OCI-LY7 (cell line): ENCODE measurements around the gene SMC5. TPM values are rescaled to one million over a fixed set of nuclear protein-coding genes. Genes with fewer than 3 reads are reported as not detected.

Source experiments
- BruUV-seq: library from RNA; stranded (reverse); fragments of 400-500 nt; replicated peaks from 2 replicates; lab custom pipeline; 2021; lab: Mats Ljungman, UMichigan
- CTCF ChIA-PET: fragments of 300-600 bp; sonication (Branson Sonifier 250); formaldehyde crosslinking; loops from one replicate; lab custom pipeline; 2022; ENCODE audit warnings: antibody characterized with exemption; ENCODE audit not compliant: unreplicated experiment; lab: Charles Lee
- POLR2A ChIA-PET: fragments of 300-600 bp; sonication (Branson Sonifier 250); formaldehyde crosslinking; loops from one replicate; lab custom pipeline; 2022; ENCODE audit warnings: antibody characterized with exemption; lab: Charles Lee
- DNase-seq: peaks from one replicate; pipeline ENCODE4 v3.0.0-alpha.2; 2015; ENCODE audit warnings: low spot score
- H2AFZ ChIP-seq: fragments of 200-600 bp; sonication (generic), shearing (Covaris generic); 2 replicates; pipeline ENCODE4 v1.6.1; 2014; ENCODE audit warnings: mild to moderate bottlenecking, antibody characterized with exemption, low read length, moderate library complexity
- H3K27ac ChIP-seq: fragments of 200-600 bp; sonication (generic); 2 replicates; pipeline ENCODE4 v1.5.1; 2014; ENCODE audit warnings: mixed run types, low read depth, mild to moderate bottlenecking, moderate library complexity, low read length, inconsistent platforms; ENCODE audit not compliant: poor library complexity, severe bottlenecking
- H3K36me3 ChIP-seq: fragments of 200-600 bp; sonication (generic); 2 replicates; pipeline ENCODE4 v1.6.1; 2014; ENCODE audit warnings: mild to moderate bottlenecking, antibody characterized with exemption, low read length, moderate library complexity, mixed read lengths; ENCODE audit not compliant: insufficient read depth
- H3K4me1 ChIP-seq: fragments of 200-600 bp; sonication (generic); 2 replicates; pipeline ENCODE4 v1.5.1; 2014; ENCODE audit warnings: mild to moderate bottlenecking, low read length; ENCODE audit not compliant: insufficient read depth, poor library complexity, severe bottlenecking
- H3K4me2 ChIP-seq: fragments of 200-600 bp; sonication (generic); 2 replicates; pipeline ENCODE4 v1.6.1; 2014; ENCODE audit warnings: mild to moderate bottlenecking, low read length
- H3K4me3 ChIP-seq: fragments of 200-600 bp; sonication (generic); 2 replicates; pipeline ENCODE4 v1.5.1; 2014; ENCODE audit warnings: mild to moderate bottlenecking, low read depth, low read length; ENCODE audit not compliant: poor library complexity, severe bottlenecking
- H3K79me2 ChIP-seq: fragments of 200-600 bp; sonication (generic); 2 replicates; pipeline ENCODE4 v1.6.1; 2016; ENCODE audit warnings: low read depth, mild to moderate bottlenecking, low read length, moderate library complexity, mixed read lengths; ENCODE audit not compliant: insufficient read depth
- H3K9me2 ChIP-seq: fragments of 200-600 bp; sonication (generic); 2 replicates; pipeline ENCODE4 v1.6.1; 2016; ENCODE audit warnings: mild to moderate bottlenecking, low read length, mixed read lengths; ENCODE audit not compliant: insufficient read depth
- H3K9me3 ChIP-seq: fragments of 200-600 bp; sonication (generic); 2 replicates; pipeline ENCODE4 v1.6.1; 2014; ENCODE audit warnings: mild to moderate bottlenecking, mixed run types, low read length, mixed read lengths
- H4K20me1 ChIP-seq: fragments of 200-600 bp; sonication (generic); 2 replicates; pipeline ENCODE4 v1.6.1; 2014; ENCODE audit warnings: mild to moderate bottlenecking, antibody characterized with exemption, low read length, moderate library complexity, mixed read lengths; ENCODE audit not compliant: insufficient read depth
- EZH2phosphoT487 ChIP-seq: fragments of 200-600 bp; sonication (generic); IDR thresholded peaks from 2 replicates; pipeline ENCODE4 v1.6.1; 2018; ENCODE audit warnings: low read depth, borderline replicate concordance, mild to moderate bottlenecking, mixed run types, antibody characterized with exemption, low read length, moderate library complexity, mixed read lengths
- intact Hi-C: fragments of 100-400 bp; cut with micrococcal nuclease; formaldehyde crosslinking; loops from one replicate; pipeline ENCODE4 v1.10.0; 2022; ENCODE audit not compliant: unreplicated experiment
- total RNA-seq, 2 experiments: library from RNA; depleted of rRNA in 1 of 2; stranded (reverse); fragments of >200 nt in 1 of 2; shearing (Covaris generic) in 1 of 2; gene quantifications; 2 replicates each; pipeline ENCODE4 v1.2.3, GENCODE V29; 2014 to 2022
- TF ChIP-seq, protein P1 (sequence below): fragments of 200-600 bp; sonication (generic); conservative IDR thresholded peaks from 2 replicates; pipeline ENCODE4 v1.5.1; 2014; ENCODE audit warnings: mild to moderate bottlenecking, antibody characterized with exemption, low read length, moderate library complexity, mixed read lengths

SMC5 gene
- total RNA-seq, 2 experiments from 2014 or later, result 38.9 to 42.0 TPM

DNA sequence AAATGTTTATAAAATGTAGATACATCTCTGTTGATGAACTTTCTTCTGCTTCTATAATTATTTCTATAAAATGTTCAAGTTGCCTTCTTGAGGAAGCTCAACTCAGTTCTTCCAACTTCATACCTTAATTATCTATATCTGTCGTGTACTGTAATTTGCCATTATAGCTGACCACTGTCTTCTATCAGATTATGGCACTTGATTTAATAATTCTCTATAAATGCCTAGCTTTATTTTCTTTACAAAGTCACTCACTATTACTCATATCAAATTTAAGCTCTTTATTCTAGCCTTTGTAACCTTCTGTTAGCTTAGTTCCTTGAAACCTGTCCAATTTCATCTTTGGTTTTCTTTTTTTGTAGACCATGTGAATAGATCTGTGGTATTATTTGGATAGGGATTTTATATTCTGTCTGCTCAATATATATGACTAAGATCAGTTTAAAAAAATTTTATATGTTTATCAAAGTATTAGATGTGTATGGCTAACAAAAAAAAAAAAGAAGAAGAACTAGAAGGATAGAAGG, 39.5 kb downstream of the SMC5 start:
- no peaks in the 10 kb centered on the region for H3K79me2 ChIP-seq
- ChIA-PET POLR2A (interaction anchor here (0.5 to 1.0 kb wide), 3 partner anchors 13 to 206 kb away, joined by 3 read pairs; no protein-coding TSS in a partner anchor), CTCF (no interaction called here)
- peaks cover 89% of the 10 kb centered on the region for H3K36me3 ChIP-seq
- H4K20me1 ChIP-seq, result no peaks in the 10 kb centered on the region
- no peaks in the 10 kb centered on the region for H3K9me2 ChIP-seq
- no peaks in the 10 kb centered on the region for H3K4me1 ChIP-seq
- H3K4me2 ChIP-seq, result no peak overlapping the region
- DNase-seq, result no peak
- no peak for TF ChIP-seq EZH2phosphoT487
- TF ChIP-seq, protein P1, sequence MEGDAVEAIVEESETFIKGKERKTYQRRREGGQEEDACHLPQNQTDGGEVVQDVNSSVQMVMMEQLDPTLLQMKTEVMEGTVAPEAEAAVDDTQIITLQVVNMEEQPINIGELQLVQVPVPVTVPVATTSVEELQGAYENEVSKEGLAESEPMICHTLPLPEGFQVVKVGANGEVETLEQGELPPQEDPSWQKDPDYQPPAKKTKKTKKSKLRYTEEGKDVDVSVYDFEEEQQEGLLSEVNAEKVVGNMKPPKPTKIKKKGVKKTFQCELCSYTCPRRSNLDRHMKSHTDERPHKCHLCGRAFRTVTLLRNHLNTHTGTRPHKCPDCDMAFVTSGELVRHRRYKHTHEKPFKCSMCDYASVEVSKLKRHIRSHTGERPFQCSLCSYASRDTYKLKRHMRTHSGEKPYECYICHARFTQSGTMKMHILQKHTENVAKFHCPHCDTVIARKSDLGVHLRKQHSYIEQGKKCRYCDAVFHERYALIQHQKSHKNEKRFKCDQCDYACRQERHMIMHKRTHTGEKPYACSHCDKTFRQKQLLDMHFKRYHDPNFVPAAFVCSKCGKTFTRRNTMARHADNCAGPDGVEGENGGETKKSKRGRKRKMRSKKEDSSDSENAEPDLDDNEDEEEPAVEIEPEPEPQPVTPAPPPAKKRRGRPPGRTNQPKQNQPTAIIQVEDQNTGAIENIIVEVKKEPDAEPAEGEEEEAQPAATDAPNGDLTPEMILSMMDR, result no peak
- no peaks in the 10 kb centered on the region; the same call in 1 of the 2 replicates for H3K9me3 ChIP-seq
- no peak overlapping the region for H2AFZ ChIP-seq
- intact Hi-C loops, result no loop called here
- no peak overlapping the region for H3K4me3 ChIP-seq
- no TSS peak for BruUV-seq
- no peak overlapping the region for H3K27ac ChIP-seq

DNA sequence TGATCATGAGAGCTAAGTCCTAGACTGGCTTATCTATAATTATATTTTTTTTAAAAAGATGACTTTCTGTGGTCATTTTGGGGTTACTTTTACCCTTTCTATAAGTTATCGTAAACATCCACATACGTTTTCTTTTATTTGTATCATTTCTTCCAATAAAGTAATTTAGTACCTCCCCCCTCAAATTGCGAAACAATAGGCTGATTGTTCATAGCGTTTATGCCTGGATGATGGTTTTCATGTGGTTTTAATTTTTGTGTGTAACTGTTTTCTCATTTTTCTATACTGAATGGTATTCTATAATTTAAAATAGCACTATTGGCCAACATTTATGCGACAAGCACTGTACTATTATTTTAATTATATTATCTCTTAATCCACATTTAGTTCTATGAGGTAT, 44.5 kb downstream of the SMC5 start:
- Histone ChIP-seq H4K20me1 (no peaks in the 10 kb centered on the region), H3K4me1 (no peaks in the 10 kb centered on the region), H3K27ac (no peak overlapping the region), H3K9me2 (no peaks in the 10 kb centered on the region), H3K36me3 (peaks cover 80% of the 10 kb centered on the region), H2AFZ (no peak overlapping the region), H3K4me2 (no peak overlapping the region), H3K9me3 (no peaks in the 10 kb centered on the region; the same call in 1 of the 2 replicates), H3K79me2 (no peaks in the 10 kb centered on the region), H3K4me3 (no peak overlapping the region)
- no TSS peak for BruUV-seq
- no peak for DNase-seq
- POLR2A ChIA-PET, result no interaction called here
- no peak for TF ChIP-seq EZH2phosphoT487
- TF ChIP-seq, protein P1, result no peak
- CTCF ChIA-PET, result no interaction called here
- intact Hi-C loops, result no loop called here

DNA sequence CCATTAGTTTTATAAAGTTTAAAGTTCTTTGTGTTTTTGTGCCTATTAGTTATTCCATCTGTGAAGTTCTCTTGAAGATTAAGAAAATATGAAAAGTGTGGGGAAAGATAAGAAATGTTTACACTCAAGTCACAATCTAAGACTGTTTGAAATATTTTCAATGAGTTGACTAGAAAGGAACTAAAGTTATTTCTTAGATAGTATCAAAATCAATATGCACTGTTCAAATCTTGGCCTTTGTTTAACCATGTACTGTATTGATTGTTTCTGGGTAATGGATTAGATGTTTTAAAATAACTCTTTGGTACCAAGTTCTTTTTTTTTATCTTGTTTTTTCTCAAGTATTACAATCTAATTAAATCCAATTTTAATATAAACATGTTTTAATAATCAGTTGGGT, 46.0 kb downstream of the SMC5 start:
- H3K79me2 ChIP-seq, result no peaks in the 10 kb centered on the region
- TF ChIP-seq, protein P1, result no peak
- TF ChIP-seq EZH2phosphoT487, result no peak
- BruUV-seq, result no TSS peak
- H3K4me1 ChIP-seq, result no peaks in the 10 kb centered on the region
- peaks cover 72% of the 10 kb centered on the region for H3K36me3 ChIP-seq
- H3K4me3 ChIP-seq, result no peak overlapping the region
- no peak overlapping the region for H3K27ac ChIP-seq
- no peak overlapping the region for H2AFZ ChIP-seq
- no peaks in the 10 kb centered on the region for H4K20me1 ChIP-seq
- H3K4me2 ChIP-seq, result no peak overlapping the region
- DNase-seq, result no peak
- CTCF ChIA-PET, result no interaction called here
- H3K9me3 ChIP-seq, result no peaks in the 10 kb centered on the region; the same call in 1 of the 2 replicates
- intact Hi-C loops, result no loop called here
- no peaks in the 10 kb centered on the region for H3K9me2 ChIP-seq
- POLR2A ChIA-PET, result no interaction called here
